Measurements from ENCODE around the gene FAM241B.

Gene FAM241B

GRCh38 chr10:69629897-69630650 lies at the start of gene FAM241B:
TSS of gene FAM241B (plus strand) at chr10:69630247. CDS start at chr10:69631744, 1,497 bp downstream.
- DNase-seq, result peak; percentile 81

GRCh38 chr10:69580435-69580834 lies 49.6 kb upstream of the FAM241B start:
- no peak for DNase-seq

GRCh38 chr10:69583106-69583505 lies 46.9 kb upstream of the FAM241B start:
- no peak for DNase-seq

- no peak for DNase-seq
Observed at GRCh38 chr10:69584624-69585023, 45.4 kb upstream of the FAM241B start.

GRCh38 chr10:69588358-69588757 lies 41.7 kb upstream of the FAM241B start:
- DNase-seq, result no peak

- no peak for DNase-seq
Observed at GRCh38 chr10:69600761-69601330, 29.2 kb upstream of the FAM241B start.

- DNase-seq, result no peak
Observed at GRCh38 chr10:69609077-69609476, 21.0 kb upstream of the FAM241B start.

GRCh38 chr10:69612760-69613159 lies 17.3 kb upstream of the FAM241B start:
- no peak for DNase-seq

- no peak for DNase-seq
Observed at GRCh38 chr10:69614130-69614529, 15.9 kb upstream of the FAM241B start.

GRCh38 chr10:69616358-69616757 lies 13.7 kb upstream of the FAM241B start:
- DNase-seq, result no peak

- no peak for DNase-seq
Observed at GRCh38 chr10:69618746-69619145, 11.3 kb upstream of the FAM241B start.

- no peak for DNase-seq
Observed at GRCh38 chr10:69619626-69620025, 10.4 kb upstream of the FAM241B start.

- no peak for DNase-seq
Observed at GRCh38 chr10:69620625-69621024, 9.4 kb upstream of the FAM241B start.

GRCh38 chr10:69624245-69624786 lies 5.7 kb upstream of the FAM241B start:
- DNase-seq, result peak; percentile 53

- DNase-seq, result no peak
Observed at GRCh38 chr10:69626826-69627225, 3.2 kb upstream of the FAM241B start.

GRCh38 chr10:69628891-69629290 lies 1.2 kb upstream of the FAM241B start:
- DNase-seq, result no peak

GRCh38 chr10:69629519-69629896 lies 539 bp upstream of the FAM241B start:
- DNase-seq, result no peak

GRCh38 chr10:69630651-69631400 lies 779 bp downstream of the FAM241B start:
- DNase-seq, result no peak

- no peak for DNase-seq
Observed at GRCh38 chr10:69631566-69631965, 1.5 kb downstream of the FAM241B start.

- DNase-seq, result no peak
Observed at GRCh38 chr10:69632516-69633199, 2.6 kb downstream of the FAM241B start.

GRCh38 chr10:69633673-69634635 lies 3.9 kb downstream of the FAM241B start:
- DNase-seq, result no peak
